WTC11 (cell line): Measurements from ENCODE around the gene ASB5. TPM values are rescaled to one million over a fixed set of nuclear protein-coding genes. Genes with fewer than 3 reads are reported as not detected.

Experiments used
- ATAC-seq: fragments of 200-7000 bp; cut with Tn5 transposase; 2 replicates; pipeline ENCODE4 v1.10.0; 2021; ENCODE audit warnings: mild to moderate bottlenecking, moderate library complexity
- CTCF ChIA-PET: fragments of 300-600 bp; sonication (Branson Sonifier 250); formaldehyde crosslinking; loops from one replicate; lab custom pipeline; 2021; ENCODE audit warnings: antibody characterized with exemption; lab: Charles Lee
- POLR2A ChIA-PET: fragments of 350-600 bp; sonication (Branson Sonifier 250); formaldehyde crosslinking; loops from one replicate; lab custom pipeline; 2021; ENCODE audit warnings: antibody characterized with exemption; lab: Charles Lee
- DNase-seq: peaks from one replicate; pipeline ENCODE4 v3.0.0; 2021; ENCODE audit warnings: low spot score
- H3K27ac Mint-ChIP-seq: 2 replicates; pipeline ENCODE4 v1.8.0; 2021; ENCODE audit warnings: mixed read lengths
- H3K27me3 Mint-ChIP-seq: 2 replicates; pipeline ENCODE4 v1.8.0; 2021; ENCODE audit warnings: low read depth, mild to moderate bottlenecking, moderate library complexity, mixed read lengths
- H3K36me3 Mint-ChIP-seq: 2 replicates; pipeline ENCODE4 v1.8.0; 2021; ENCODE audit warnings: mixed read lengths
- H3K4me1 Mint-ChIP-seq: 2 replicates; pipeline ENCODE4 v1.8.0; 2022; ENCODE audit warnings: mixed read lengths
- H3K4me3 Mint-ChIP-seq: 2 replicates; pipeline ENCODE4 v1.8.0; 2021; ENCODE audit warnings: mild to moderate bottlenecking, moderate library complexity, mixed read lengths
- H3K9me3 Mint-ChIP-seq: 2 replicates; pipeline ENCODE4 v1.8.0; 2021; ENCODE audit warnings: mixed read lengths
- ARID4B ChIP-seq: sonication (generic); formaldehyde crosslinking; IDR thresholded peaks from 2 replicates; pipeline ENCODE4 v1.8.0; 2023; ENCODE audit warnings: missing genetic modification reagents, mild to moderate bottlenecking, borderline replicate concordance
- CDX4 ChIP-seq: fragments of 250-450 bp; sonication (Bioruptor Pico); IDR thresholded peaks from 2 replicates; pipeline ENCODE4 v1.9.0; 2021; ENCODE audit warnings: moderate library complexity, mild to moderate bottlenecking, inconsistent platforms, borderline replicate concordance
- ELF4 ChIP-seq: sonication (generic); formaldehyde crosslinking; IDR thresholded peaks from 2 replicates; pipeline ENCODE4 v1.8.1; 2022; ENCODE audit warnings: low read depth, mild to moderate bottlenecking, moderate library complexity, missing genetic modification reagents
- ETV6 ChIP-seq: sonication (generic); formaldehyde crosslinking; IDR thresholded peaks from 2 replicates; pipeline ENCODE4 v1.8.1; 2022; ENCODE audit warnings: mild to moderate bottlenecking, missing genetic modification reagents
- FOXJ3 ChIP-seq: sonication (generic); formaldehyde crosslinking; IDR thresholded peaks from 2 replicates; pipeline ENCODE4 v1.9.0; 2021; ENCODE audit warnings: missing genetic modification reagents, mild to moderate bottlenecking, borderline replicate concordance
- FOXK1 ChIP-seq: sonication (generic); formaldehyde crosslinking; IDR thresholded peaks from 2 replicates; pipeline ENCODE4 v1.8.0; 2022; ENCODE audit warnings: mild to moderate bottlenecking, moderate library complexity, missing genetic modification reagents
- FOXP1 ChIP-seq: sonication (generic); formaldehyde crosslinking; IDR thresholded peaks from 2 replicates; pipeline ENCODE4 v1.8.0; 2022; ENCODE audit warnings: missing genetic modification reagents, mild to moderate bottlenecking, moderate library complexity, borderline replicate concordance
- GABPB1 ChIP-seq: sonication (generic); formaldehyde crosslinking; IDR thresholded peaks from 2 replicates; pipeline ENCODE4 v1.8.1; 2023; ENCODE audit warnings: mild to moderate bottlenecking, missing genetic modification reagents
- GRHL2 ChIP-seq: fragments of 250-450 bp; sonication (Bioruptor Pico); IDR thresholded peaks from 2 replicates; pipeline ENCODE4 v1.8.0; 2022; ENCODE audit warnings: mild to moderate bottlenecking, moderate library complexity; ENCODE audit not compliant: insufficient replicate concordance, severe bottlenecking
- GTF2I ChIP-seq: fragments of 250-450 bp; sonication (Bioruptor Pico); conservative IDR thresholded peaks from 2 replicates; pipeline ENCODE4 v1.4.0; 2021; ENCODE audit warnings: mild to moderate bottlenecking
- IRF2 ChIP-seq: sonication (generic); formaldehyde crosslinking; IDR thresholded peaks from 2 replicates; pipeline ENCODE4 v1.8.0; 2022; ENCODE audit warnings: low read depth, missing genetic modification reagents, borderline replicate concordance
- JUN ChIP-seq: sonication (generic); formaldehyde crosslinking; IDR thresholded peaks from 2 replicates; pipeline ENCODE4 v1.8.0; 2023; ENCODE audit warnings: mild to moderate bottlenecking, missing genetic modification reagents
- MLX ChIP-seq: sonication (generic); formaldehyde crosslinking; IDR thresholded peaks from 2 replicates; pipeline ENCODE4 v1.8.1; 2023; ENCODE audit warnings: mild to moderate bottlenecking, missing genetic modification reagents, moderate library complexity
- NFATC4 ChIP-seq: fragments of 250-450 bp; sonication (Bioruptor Pico); IDR thresholded peaks from 2 replicates; pipeline ENCODE4 v1.9.0; 2021; ENCODE audit warnings: mild to moderate bottlenecking
- NFE2L1 ChIP-seq: sonication (generic); formaldehyde crosslinking; IDR thresholded peaks from 2 replicates; pipeline ENCODE4 v1.8.1; 2023; ENCODE audit warnings: missing genetic modification reagents
- PRRX2 ChIP-seq: fragments of 250-450 bp; sonication (Bioruptor Pico); IDR thresholded peaks from 2 replicates; pipeline ENCODE4 v1.8.0; 2021; ENCODE audit warnings: mild to moderate bottlenecking
- RELA ChIP-seq: sonication (generic); formaldehyde crosslinking; IDR thresholded peaks from 2 replicates; pipeline ENCODE4 v1.8.1; 2022; ENCODE audit warnings: missing genetic modification reagents, mild to moderate bottlenecking, borderline replicate concordance
- RORB ChIP-seq: fragments of 250-450 bp; sonication (Bioruptor Pico); IDR thresholded peaks from 2 replicates; pipeline ENCODE4 v1.9.0; 2021; ENCODE audit warnings: mild to moderate bottlenecking
- SOX15 ChIP-seq: fragments of 250-450 bp; sonication (Bioruptor Pico); IDR thresholded peaks from 2 replicates; pipeline ENCODE4 v1.9.0; 2021; ENCODE audit warnings: mild to moderate bottlenecking
- USF2 ChIP-seq: sonication (generic); formaldehyde crosslinking; IDR thresholded peaks from 2 replicates; pipeline ENCODE4 v1.8.1; 2023; ENCODE audit warnings: mild to moderate bottlenecking, missing genetic modification reagents, moderate library complexity
- ZNF219 ChIP-seq: sonication (generic); formaldehyde crosslinking; IDR thresholded peaks from 2 replicates; pipeline ENCODE4 v1.8.0; 2023; ENCODE audit warnings: missing genetic modification reagents, mild to moderate bottlenecking, borderline replicate concordance
- ZNF281 ChIP-seq: sonication (generic); formaldehyde crosslinking; IDR thresholded peaks from 2 replicates; pipeline ENCODE4 v1.8.0; 2023; ENCODE audit warnings: mild to moderate bottlenecking, missing genetic modification reagents
- ZNF416 ChIP-seq: fragments of 250-450 bp; sonication (Bioruptor Pico); IDR thresholded peaks from 2 replicates; pipeline ENCODE4 v1.9.0; 2021; ENCODE audit warnings: mild to moderate bottlenecking, inconsistent platforms
- ZNF423 ChIP-seq: fragments of 250-450 bp; sonication (Bioruptor Pico); IDR thresholded peaks from 2 replicates; pipeline ENCODE4 v2.1.2; 2022; ENCODE audit warnings: mild to moderate bottlenecking, moderate library complexity
- total RNA-seq: library from RNA; stranded (reverse); gene quantifications from 3 replicates; pipeline ENCODE4 v1.2.3, GENCODE V29; 2021

ASB5 gene
- total RNA-seq, 1 experiment from 2014 or later: not detected

- H3K4me1 Mint-ChIP-seq: peaks cover 11% of the 10 kb centered on the region
- no peak overlapping the region for H3K27ac Mint-ChIP-seq
- DNase-seq (no peak), ATAC-seq (no peak)
- no peak overlapping the region for H3K4me3 Mint-ChIP-seq
- H3K27me3 Mint-ChIP-seq: no peaks in the 10 kb centered on the region
- CTCF ChIA-PET: no interaction called here
- no peaks in the 10 kb centered on the region for H3K9me3 Mint-ChIP-seq
- H3K36me3 Mint-ChIP-seq: no peaks in the 10 kb centered on the region
- POLR2A ChIA-PET: interaction anchor here (0.7 kb wide), 1 partner anchor 122 kb away, joined by 6 read pairs; no protein-coding TSS in a partner anchor
- TF ChIP-seq FOXJ3 (no peak), FOXK1 (CRISPR knock-in tag) (no peak), ELF4 (no peak), MLX (CRISPR knock-in tag) (no peak), NFATC4 (no peak), RELA (CRISPR knock-in tag) (no peak), CDX4 (CRISPR knock-in tag) (no peak), IRF2 (CRISPR knock-in tag) (no peak), GRHL2 (no peak), ZNF423 (CRISPR knock-in tag) (no peak), USF2 (CRISPR knock-in tag) (no peak), SOX15 (CRISPR knock-in tag) (no peak)
These were observed 3.8 kb upstream of the ASB5 start for GRCh38 chr4:176272799-176273198.

GRCh38 chr4:176271749-176272148, 2.7 kb upstream of the ASB5 start:
- no peak overlapping the region for H3K27ac Mint-ChIP-seq
- TF ChIP-seq USF2 (CRISPR knock-in tag): no peak
- no peak for TF ChIP-seq GTF2I (CRISPR knock-in tag)
- TF ChIP-seq ZNF219 (CRISPR knock-in tag): no peak
- TF ChIP-seq ARID4B (CRISPR knock-in tag): no peak
- no peak for TF ChIP-seq GRHL2
- TF ChIP-seq NFE2L1 (CRISPR knock-in tag): no peak
- no peak for TF ChIP-seq ETV6
- TF ChIP-seq JUN (CRISPR knock-in tag): no peak
- no peak for TF ChIP-seq GABPB1 (CRISPR knock-in tag)
- TF ChIP-seq SOX15 (CRISPR knock-in tag): no peak
- TF ChIP-seq ZNF281 (CRISPR knock-in tag): no peak
- no peak for TF ChIP-seq RORB (CRISPR knock-in tag)
- no peak for TF ChIP-seq IRF2 (CRISPR knock-in tag)
- TF ChIP-seq ZNF416: no peak
- TF ChIP-seq CDX4 (CRISPR knock-in tag): no peak
- no peak for TF ChIP-seq PRRX2 (CRISPR knock-in tag)
- TF ChIP-seq FOXP1 (CRISPR knock-in tag): no peak

More at GRCh38 chr4:176271749-176272148, 2.7 kb upstream of the ASB5 start:
- Mint-ChIP-seq H3K27me3 (no peaks in the 10 kb centered on the region), H3K36me3 (no peaks in the 10 kb centered on the region), H3K4me1 (peaks cover under 1% of the 10 kb centered on the region), H3K4me3 (no peak overlapping the region), H3K9me3 (no peaks in the 10 kb centered on the region)
- DNase-seq: no peak
- no peak for ATAC-seq
- POLR2A ChIA-PET: no interaction called here
- CTCF ChIA-PET: no interaction called here
